HepG2 (cell line): Measurements from ENCODE around the gene NRL. TPM values are rescaled to one million over a fixed set of nuclear protein-coding genes. Genes with fewer than 3 reads are reported as not detected.
A peak's percentile ranks its signal among the peaks of the same experiment; 100 is the strongest.

Experiments used
- CSRNP1 ChIP-seq: sonication (generic); formaldehyde crosslinking; IDR thresholded peaks from 2 replicates; pipeline ENCODE4 v1.8.1; 2023; ENCODE audit warnings: mild to moderate bottlenecking, missing genetic modification reagents
- HOXA9 ChIP-seq: sonication (generic); formaldehyde crosslinking; IDR thresholded peaks from 2 replicates; pipeline ENCODE4 v1.8.1; 2022; ENCODE audit warnings: missing genetic modification reagents, mild to moderate bottlenecking, moderate library complexity, borderline replicate concordance
- IRF1 ChIP-seq: sonication (generic); formaldehyde crosslinking; IDR thresholded peaks from 2 replicates; pipeline ENCODE4 v1.4.0; 2020; ENCODE audit warnings: low read depth, mild to moderate bottlenecking, missing genetic modification reagents
- POLR2A ChIP-seq, 2 experiments: IDR thresholded peaks; 2 replicates each; pipeline ENCODE4 v1.6.1; 2011; ENCODE audit warnings: low read depth in 2 of 2, low read length in 2 of 2, mild to moderate bottlenecking in 1 of 2, moderate library complexity in 1 of 2; ENCODE audit not compliant: insufficient read depth in 1 of 2
- SIX1 ChIP-seq: sonication (generic); formaldehyde crosslinking; IDR thresholded peaks from 2 replicates; pipeline ENCODE4 v1.4.0; 2020; ENCODE audit warnings: missing genetic modification reagents, borderline replicate concordance
- TCF12 ChIP-seq, 2 experiments: fragments of 450-650 bp in 1 of 2; sonication (generic) in 1 of 2; formaldehyde crosslinking in 1 of 2; IDR thresholded peaks; 2 replicates each; pipeline versions ENCODE4 v1.6.1 to v1.8.0; 2017 to 2022; ENCODE audit warnings: antibody characterized with exemption in 1 of 2, mild to moderate bottlenecking in 1 of 2, missing genetic modification reagents in 1 of 2, moderate library complexity in 1 of 2
- TFDP2 ChIP-seq: sonication (generic); formaldehyde crosslinking; IDR thresholded peaks from 2 replicates; pipeline ENCODE4 v1.4.0; 2020; ENCODE audit warnings: missing genetic modification reagents
- TMF1 ChIP-seq: sonication (generic); formaldehyde crosslinking; IDR thresholded peaks from 2 replicates; pipeline ENCODE4 v1.8.1; 2022; ENCODE audit warnings: low read depth, missing genetic modification reagents
- UBTF ChIP-seq: sonication (generic); formaldehyde crosslinking; IDR thresholded peaks from 2 replicates; pipeline ENCODE4 v1.4.0; 2020; ENCODE audit warnings: mild to moderate bottlenecking, missing genetic modification reagents
- ZHX2 ChIP-seq, 2 experiments: sonication (generic) in 1 of 2; formaldehyde crosslinking in 1 of 2; IDR thresholded peaks; 2 replicates each; pipeline versions ENCODE4 v1.6.1 to v1.9.0; 2014 to 2022; ENCODE audit warnings: antibody characterized with exemption in 1 of 2, borderline replicate concordance in 1 of 2, inconsistent platforms in 1 of 2, low read depth in 1 of 2, missing genetic modification reagents in 1 of 2
- ZMYM4 ChIP-seq: sonication (generic); formaldehyde crosslinking; IDR thresholded peaks from 2 replicates; pipeline ENCODE4 v1.8.1; 2023; ENCODE audit warnings: mild to moderate bottlenecking, missing genetic modification reagents
- ZNF275 ChIP-seq: sonication (generic); formaldehyde crosslinking; IDR thresholded peaks from 2 replicates; pipeline ENCODE4 v1.8.0; 2022; ENCODE audit warnings: missing genetic modification reagents, mild to moderate bottlenecking, inconsistent platforms, borderline replicate concordance
- ZNF737 ChIP-seq: sonication (generic); formaldehyde crosslinking; IDR thresholded peaks from 2 replicates; pipeline ENCODE4 v1.5.0; 2020; ENCODE audit warnings: missing genetic modification reagents, mild to moderate bottlenecking, borderline replicate concordance
- polyA plus RNA-seq, 8 experiments: library from polyadenylated mRNA; depleted of rRNA in 3 of 8; stranded (reverse) in 7 of 8; unstranded in 1 of 8; fragments of >200 nt; fragmentation: Illumina TruSeq in 4 of 8; extraction: Trizol in 4 of 8; gene quantifications; 2 replicates each; pipeline versions ENCODE4 v1.2.1 to v1.2.3, GENCODE V29; 2011 to 2016; ENCODE audit warnings: low read depth in 4 of 8, missing spikeins in 1 of 8, mixed read lengths in 1 of 8; ENCODE audit not compliant: insufficient read depth in 1 of 8
- total RNA-seq, 5 experiments: library from RNA; depleted of rRNA; stranded (reverse); fragments of >200 nt; fragmentation: Illumina TruSeq; extraction: Trizol; gene quantifications; 2 replicates each; pipeline ENCODE4 v1.2.3, GENCODE V29; 2016; ENCODE audit warnings: low read depth in 1 of 5

Gene NRL
- total and polyA plus RNA-seq, 2 of the 13 experiments (the other 11 are each of a cell fraction or from before 2014, with no cell fraction given) = 2.5 to 4.7 TPM

- peak; percentile 88 for TF ChIP-seq ZHX2 (IDR thresholded peaks at IDR 0.05; ENCODE audit: low read depth)
- TF ChIP-seq ZHX2 (CRISPR knock-in tag; IDR thresholded peaks at IDR 0.05; ENCODE audit: borderline replicate concordance) = no peak; the same call in 1 of the 2 replicates
- peak; percentile 99 for TF ChIP-seq CSRNP1 (CRISPR knock-in tag)
- peak; percentile 88; the same call in 1 of the 2 replicates for TF ChIP-seq TMF1
- TF ChIP-seq UBTF = peak; percentile 98
- TF ChIP-seq TCF12 (IDR thresholded peaks at IDR 0.05) = no peak
- no peak; the same call in none of the 2 replicates for TF ChIP-seq TCF12 (CRISPR knock-in tag; IDR thresholded peaks at IDR 0.05)
- TF ChIP-seq ZMYM4 (CRISPR knock-in tag) = peak; percentile 98
- TF ChIP-seq SIX1 (CRISPR knock-in tag) = peak; percentile 87
- no peak for TF ChIP-seq IRF1 (CRISPR knock-in tag)
- TF ChIP-seq ZNF275 (CRISPR knock-in tag) = no peak; the same call in 1 of the 2 replicates
- TF ChIP-seq HOXA9 (CRISPR knock-in tag) = no peak
- TF ChIP-seq ZNF737 (CRISPR knock-in tag) = no peak
- peak in 1 of 2 experiments; percentile 83; a peak in 2 of 4 replicates for TF ChIP-seq POLR2A (IDR thresholded peaks at IDR 0.05; ENCODE audit: insufficient read depth in 1 of 2, low read depth in 2 of 2, low read length in 2 of 2)
- TF ChIP-seq TFDP2 (CRISPR knock-in tag) = peak; percentile 85
These were observed 783 bp downstream of the NRL start (continued) for GRCh38 chr14:24113801-24114531.
